Erythroblast (primary cell): Measurements from ENCODE around the gene FRMD4A.

Source experiments
- GATA1 ChIP-seq: IDR thresholded peaks from 2 replicates; pipeline ENCODE4 v1.6.1; 2011; ENCODE audit warnings: low read depth, mild to moderate bottlenecking, control low read depth, low read length, moderate library complexity
- POLR2A ChIP-seq: IDR thresholded peaks from 2 replicates; pipeline ENCODE4 v1.6.1; 2011; ENCODE audit warnings: mild to moderate bottlenecking, low read length

DNA sequence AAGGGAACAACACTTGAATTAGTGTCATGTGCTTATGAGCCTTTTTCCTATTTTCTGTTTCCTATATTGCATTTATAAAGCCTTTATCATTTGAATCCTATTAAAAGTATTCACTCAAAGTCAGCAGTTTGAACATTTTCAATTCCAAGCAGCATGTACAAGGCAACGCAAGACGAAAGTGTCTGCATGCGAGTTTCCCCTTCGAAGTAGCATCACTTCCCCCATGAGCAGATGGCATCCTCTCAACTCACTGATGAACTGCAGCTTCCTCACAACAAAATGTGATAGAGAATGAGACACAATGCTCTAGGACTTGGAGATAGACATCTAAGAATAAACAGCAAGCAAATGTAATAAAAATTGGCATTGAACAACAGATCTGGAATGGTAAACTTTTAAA, 473.3 kb downstream of the FRMD4A start:
- TF ChIP-seq POLR2A (no peak), GATA1 (no peak)
